HG03280 (cell line): Measurements from ENCODE around the gene PTPRE.

Experiments
- ATAC-seq: cut with Tn5 transposase; IDR thresholded peaks from one replicate; pipeline ENCODE4 v1.9.1; 2021; ENCODE audit warnings: mild to moderate bottlenecking, moderate library complexity; ENCODE audit not compliant: unreplicated experiment

The PTPRE gene

GRCh38 chr10:128018691-128019090, 111.8 kb downstream of the PTPRE start:
- no peak for ATAC-seq

- ATAC-seq, result no peak
These were observed 115.6 kb downstream of the PTPRE start for GRCh38 chr10:128022261-128023196.

DNA sequence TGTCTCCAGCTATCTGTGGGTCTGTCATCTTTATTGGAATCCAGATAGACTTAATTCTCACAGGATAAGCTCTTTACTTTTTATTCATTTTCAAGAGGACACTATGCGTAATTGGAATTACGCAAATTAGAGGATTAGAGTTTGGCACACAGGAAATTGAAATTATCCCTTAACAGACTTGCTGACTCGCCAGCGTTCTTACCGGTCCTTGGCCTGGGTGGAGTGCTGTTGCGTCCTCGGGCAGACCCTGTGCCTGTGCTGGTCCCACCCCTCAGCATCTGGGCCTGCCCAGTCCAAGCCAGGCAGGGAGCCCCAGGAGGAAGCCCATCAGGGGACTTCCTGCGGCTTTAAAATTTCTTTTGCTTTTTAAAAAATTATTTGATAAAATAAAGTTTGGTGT, 117.5 kb downstream of the PTPRE start:
- no peak for ATAC-seq

GRCh38 chr10:128025437-128025836, 118.5 kb downstream of the PTPRE start:
- no peak for ATAC-seq

DNA sequence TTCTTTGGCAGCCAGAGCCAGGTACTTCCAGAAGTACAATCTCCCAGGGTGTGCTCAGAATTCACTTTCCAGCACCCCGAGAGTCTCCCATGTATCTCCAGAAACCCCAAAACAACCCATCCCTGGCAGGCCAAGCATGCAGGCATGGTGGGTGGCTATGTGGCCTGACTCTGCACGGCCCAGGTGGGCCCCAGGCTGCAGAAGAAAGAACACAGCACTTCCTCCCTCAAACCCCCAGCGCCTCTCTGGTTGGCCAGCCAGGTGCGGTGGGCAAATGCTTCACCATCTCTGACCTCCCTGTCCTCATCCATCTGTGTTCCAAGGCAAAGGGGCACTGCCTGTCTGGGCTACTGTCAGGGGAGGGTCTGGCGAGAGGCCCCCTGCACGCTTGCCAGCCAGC, 119.0 kb downstream of the PTPRE start:
- ATAC-seq, result no peak

DNA sequence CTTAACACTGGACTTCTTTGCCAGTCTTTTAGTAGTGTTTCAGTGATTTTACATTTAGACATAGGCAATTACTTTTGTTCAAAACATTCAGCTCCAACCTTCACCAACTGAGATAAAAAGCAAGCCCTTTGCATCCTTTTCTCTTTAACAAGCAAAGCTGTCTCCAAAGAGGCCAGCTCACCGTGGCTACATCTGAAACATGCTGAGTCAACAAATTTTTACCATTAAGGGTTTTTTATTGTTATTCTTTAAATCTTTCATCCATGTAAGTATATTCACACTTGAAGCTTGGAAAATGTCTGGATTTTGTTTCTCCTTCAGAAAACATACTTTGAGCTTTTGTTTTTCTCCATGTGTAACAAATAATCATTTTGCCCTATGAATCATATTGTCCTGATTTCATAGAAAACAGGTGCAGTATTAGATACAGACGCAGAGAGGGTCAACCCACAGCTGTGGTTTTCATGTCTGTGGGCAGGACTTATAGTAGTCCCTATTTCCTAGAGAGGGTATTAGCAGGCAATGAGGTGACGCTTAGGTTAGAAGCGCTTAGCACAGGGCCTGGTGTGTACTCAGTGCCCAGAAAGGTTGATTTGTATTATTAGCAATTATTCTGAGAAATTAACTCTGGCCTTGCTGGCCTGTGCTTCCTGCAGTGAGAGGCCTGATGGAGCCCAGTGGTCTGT, 119.9 kb downstream of the PTPRE start:
- ATAC-seq, result no peak

GRCh38 chr10:128027306-128027705, 120.4 kb downstream of the PTPRE start:
- ATAC-seq, result no peak

- no peak for ATAC-seq
These were observed 121.1 kb downstream of the PTPRE start for GRCh38 chr10:128027822-128028507.

- no peak for ATAC-seq
These were observed 121.8 kb downstream of the PTPRE start for GRCh38 chr10:128028508-128029289.

GRCh38 chr10:128029290-128029651, 122.4 kb downstream of the PTPRE start:
- no peak for ATAC-seq

DNA sequence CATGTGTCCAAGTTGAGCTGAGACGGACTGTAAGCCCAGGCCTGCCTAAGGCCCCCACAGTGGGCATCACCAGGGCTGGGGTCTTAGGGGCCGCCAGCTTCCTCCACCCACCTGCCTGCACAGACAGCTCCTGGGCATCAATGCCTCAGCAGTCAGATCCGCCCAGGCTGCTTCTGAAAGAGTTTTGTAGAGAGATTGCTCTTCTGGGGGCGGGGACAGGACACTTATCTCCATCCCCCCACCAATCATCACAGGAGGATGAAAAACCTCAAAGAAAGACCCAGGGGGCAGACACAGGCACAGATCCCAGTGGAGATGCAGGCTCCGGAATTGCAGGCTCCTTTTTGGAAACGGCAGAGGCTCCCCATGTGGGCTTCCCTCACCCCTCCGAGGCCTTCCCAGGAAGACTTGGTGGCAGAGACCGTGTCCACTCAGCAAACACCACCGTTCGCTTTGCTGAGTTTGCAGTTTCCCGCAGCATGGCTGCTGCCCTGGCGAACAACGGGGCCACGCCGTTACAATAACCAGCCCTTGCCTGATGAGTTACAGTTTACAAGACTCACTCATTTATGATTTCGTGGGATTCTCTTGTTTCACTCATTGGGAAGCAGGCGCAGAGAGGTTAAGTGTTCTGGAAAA, 122.9 kb downstream of the PTPRE start:
- no peak for ATAC-seq

DNA sequence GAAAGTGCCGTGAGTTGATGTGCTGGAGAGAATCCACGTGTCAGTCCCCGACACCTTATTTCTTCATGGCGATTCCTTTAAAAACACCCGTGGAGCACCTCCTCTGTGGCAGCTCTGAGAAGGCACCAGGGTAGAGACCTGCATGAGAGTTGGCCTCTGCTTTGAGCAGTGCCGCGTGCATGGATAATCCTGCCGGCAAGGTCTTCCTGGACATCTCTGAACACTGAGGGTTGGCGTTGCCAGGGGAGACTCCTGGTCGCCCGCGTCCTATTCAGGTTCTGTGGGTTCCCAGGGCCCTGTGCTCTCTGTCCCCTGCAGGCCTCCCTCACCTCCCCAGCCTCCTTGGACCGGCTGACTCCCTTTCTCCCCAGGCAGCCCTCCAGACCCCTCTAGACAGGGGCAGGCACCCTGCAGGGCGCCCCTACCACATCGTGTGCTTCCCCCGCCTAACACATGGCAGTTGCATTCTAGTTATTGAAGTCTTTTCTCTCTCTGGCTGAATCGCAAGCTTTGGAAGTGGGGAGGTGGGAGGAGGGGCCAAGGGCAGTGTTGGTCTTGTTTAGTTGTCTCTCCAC, 123.7 kb downstream of the PTPRE start:
- no peak for ATAC-seq

DNA sequence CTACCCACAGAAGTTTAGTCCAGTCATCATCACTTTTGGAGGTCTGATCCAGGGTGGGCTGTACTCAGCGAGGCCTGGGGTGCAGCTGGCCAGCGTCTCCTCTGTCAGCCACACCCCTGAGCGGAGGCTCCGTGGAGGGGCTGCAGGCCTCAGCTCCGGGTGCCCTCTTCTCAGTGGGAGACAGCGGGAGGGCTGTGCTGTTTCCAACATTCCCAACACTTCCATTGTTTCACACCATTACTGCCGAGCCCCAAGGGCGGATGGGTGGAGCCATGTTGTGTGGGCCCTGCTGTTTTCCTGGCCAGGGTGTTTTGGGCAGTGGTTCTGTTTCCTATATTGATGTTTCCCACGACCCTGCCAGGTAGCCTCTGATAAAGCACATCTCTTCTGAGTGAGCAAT, 124.3 kb downstream of the PTPRE start:
- no peak for ATAC-seq

DNA sequence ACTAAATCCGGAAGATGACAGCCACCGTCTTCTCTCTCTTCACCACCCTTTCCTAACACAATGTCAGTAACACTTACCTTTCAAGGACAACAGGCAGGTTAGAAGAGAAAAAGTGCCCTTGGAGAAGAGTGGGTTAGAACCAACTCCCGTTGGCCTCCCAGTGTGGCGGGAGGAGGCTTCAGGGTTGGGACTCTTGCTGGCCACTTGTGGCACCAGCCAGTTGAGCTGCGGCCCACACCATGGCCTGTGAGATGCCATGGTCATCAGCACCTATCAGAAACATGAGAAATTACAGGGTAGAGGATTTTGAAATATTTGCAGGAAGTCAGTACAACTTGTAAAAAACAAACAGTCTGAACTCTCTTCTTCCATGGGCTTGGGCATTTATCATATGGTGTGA, 125.6 kb downstream of the PTPRE start:
- no peak for ATAC-seq

DNA sequence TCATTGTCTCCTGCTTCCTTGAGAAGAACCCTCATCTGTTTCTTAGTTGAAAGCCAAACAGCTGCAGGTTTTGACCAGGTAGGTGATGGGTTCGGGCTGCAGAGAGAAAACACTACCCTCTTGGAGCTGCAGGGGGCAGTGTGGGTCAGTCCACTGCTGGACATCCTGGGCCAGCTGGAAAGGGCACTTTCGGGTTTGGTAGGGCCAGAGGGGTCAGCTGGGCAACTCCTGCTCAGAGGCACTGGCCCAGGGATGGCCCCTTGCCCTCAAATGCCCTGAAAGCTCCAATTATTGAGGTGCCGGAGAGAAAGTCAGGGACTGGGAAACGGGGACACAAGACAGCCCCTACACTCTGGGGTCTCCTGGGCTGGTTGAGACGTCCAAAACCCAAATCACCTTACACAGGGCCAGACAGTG, 128.7 kb downstream of the PTPRE start:
- peak; percentile 76 for ATAC-seq

DNA sequence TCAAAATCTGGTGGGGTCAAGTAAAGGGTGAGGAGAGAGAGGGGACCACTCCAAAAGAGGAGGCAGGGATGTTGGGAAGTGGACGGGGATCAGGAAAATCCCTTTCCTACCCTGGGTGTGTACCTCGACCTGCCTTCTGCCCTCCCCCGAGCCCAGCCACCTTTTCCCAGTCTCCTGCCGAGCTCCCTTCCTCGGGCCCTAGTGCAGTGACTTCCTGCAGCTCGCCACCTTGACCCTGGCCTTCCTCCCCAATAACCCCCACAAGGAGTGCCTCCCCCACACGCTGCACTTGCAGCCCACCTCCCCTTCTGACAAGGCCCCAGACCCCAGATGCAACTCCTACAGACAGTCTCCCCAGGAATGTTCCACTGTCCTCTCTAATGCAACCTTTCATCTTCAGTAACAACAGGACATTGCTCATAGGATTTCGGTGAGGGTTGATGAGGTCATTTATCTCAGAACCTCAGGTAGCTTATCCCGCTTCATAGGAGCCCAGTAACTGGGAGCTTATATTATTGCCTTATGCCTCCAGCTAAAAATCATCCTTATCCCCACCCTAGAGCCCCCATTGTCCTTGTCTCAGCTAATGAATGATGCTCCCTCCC, 129.2 kb downstream of the PTPRE start:
- no peak for ATAC-seq

DNA sequence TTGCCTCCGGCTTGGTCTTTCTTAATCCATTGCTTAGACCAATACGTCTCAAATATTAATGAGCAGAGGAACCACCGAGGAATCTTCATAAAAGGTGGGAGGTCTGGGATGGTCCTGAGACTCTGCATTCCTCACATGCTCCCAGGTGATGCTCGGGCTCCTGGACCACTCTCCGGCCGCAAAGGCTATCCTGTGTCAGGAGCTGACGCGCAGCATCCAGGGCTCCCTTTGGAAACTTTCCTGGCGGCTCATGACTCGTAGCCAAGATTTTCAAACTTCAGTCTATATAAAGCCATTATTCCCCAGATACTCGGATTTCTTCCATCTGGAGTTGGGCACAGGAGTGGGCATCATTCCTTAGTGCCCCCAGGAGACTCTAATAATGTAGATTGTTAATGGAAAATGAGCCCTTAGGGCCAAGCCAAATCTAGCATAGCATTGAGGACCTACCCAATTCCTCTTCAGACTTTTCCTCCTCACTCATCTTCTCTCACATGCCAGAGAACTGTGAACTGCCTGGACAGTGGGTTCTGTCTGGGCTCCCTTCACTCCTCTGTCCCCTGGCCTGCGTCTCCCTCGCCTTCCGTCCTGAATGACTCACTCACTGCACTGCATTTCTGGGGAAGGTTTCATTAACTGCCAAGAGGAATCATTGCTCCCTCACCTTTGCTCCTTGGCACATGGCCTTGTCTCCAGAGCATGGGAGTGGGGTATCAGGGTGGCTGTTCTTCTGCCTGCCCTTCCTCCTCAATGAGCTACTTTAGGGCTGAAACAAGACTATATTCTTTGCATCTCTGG, 130.0 kb downstream of the PTPRE start:
- ATAC-seq, result no peak

DNA sequence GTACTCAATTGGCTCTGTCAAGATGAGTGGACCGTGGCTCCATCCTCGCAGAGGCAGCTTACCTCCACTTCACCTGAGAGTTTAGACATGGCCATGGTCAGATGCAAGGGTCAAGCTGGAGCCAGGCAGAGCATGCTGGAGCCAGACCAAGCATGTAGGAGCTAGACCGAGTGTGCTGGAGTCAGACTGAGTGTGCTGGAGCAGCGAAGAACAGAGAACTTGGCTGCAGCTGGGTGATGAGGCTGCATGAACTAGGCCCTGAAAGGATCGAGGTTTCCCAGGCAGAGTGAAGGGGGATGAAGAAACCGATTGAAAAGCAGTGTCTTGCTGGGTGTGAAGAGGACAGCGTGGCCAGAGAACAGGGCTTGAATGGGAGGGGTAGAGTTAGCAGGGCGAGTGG, 133.2 kb downstream of the PTPRE start:
- no peak for ATAC-seq

- ATAC-seq, result no peak
These were observed 133.8 kb downstream of the PTPRE start for GRCh38 chr10:128040681-128041080.
